Pons (tissue), 1 donor: ENCODE results near the gene NF1.
"Not testable (repeated sequence)": the region's sequence is repeated elsewhere in the genome, so short reads cannot be mapped to it uniquely, and the experiment has no call there.

Experiments used
- DNase-seq: peaks from one replicate; pipeline ENCODE4 v3.0.0-alpha.2; 2016; ENCODE audit warnings: low spot score

Gene NF1

GRCh38 chr17:31307640-31308039, 212.9 kb downstream of the NF1 start:
- DNase-seq = no peak

GRCh38 chr17:31308372-31309334, 213.9 kb downstream of the NF1 start:
- peak; percentile 58 for DNase-seq

- peak; percentile 64 for DNase-seq
Measured at GRCh38 chr17:31309556-31309955, 214.8 kb downstream of the NF1 start.

- DNase-seq = peak; percentile 51
Measured at GRCh38 chr17:31310260-31310659, 215.5 kb downstream of the NF1 start.

DNA sequence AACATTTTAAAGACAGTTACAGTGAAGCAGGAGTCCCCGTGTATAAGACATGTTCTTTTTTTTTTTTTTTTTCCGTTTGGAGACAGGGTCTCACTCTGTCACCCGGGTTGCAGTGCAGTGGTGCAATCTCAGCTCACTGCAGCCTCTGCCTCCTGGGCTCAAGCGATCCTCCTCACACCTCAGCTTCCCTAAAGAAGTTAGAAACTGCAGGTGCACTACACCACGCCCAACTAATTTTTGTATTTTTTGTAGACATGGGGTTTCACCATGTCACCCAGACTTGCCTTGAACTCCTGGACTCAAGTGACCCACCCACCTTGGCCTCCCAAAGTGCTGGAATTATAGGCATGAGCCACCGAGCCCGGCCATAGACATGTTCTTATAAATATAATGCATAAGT, 216.1 kb downstream of the NF1 start:
- no peak for DNase-seq

DNA sequence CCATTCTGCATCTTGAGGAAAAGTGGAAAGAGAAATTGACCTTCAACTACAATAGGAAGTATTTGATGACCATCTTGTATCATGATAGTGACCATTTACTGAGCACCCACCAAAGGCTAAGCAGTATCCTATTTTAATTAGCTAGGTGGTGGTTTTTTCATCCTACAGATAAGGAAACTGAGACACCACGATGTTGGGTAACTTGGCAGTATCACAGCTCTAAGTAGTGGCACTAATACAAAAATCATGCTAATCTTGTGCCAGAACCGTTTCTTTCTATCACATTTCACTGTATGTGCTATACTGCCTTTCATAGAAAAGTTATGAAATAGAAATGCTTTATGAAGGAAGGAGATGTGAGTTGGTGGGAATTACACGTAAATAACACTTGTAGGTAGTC, 216.7 kb downstream of the NF1 start:
- DNase-seq = no peak

DNA sequence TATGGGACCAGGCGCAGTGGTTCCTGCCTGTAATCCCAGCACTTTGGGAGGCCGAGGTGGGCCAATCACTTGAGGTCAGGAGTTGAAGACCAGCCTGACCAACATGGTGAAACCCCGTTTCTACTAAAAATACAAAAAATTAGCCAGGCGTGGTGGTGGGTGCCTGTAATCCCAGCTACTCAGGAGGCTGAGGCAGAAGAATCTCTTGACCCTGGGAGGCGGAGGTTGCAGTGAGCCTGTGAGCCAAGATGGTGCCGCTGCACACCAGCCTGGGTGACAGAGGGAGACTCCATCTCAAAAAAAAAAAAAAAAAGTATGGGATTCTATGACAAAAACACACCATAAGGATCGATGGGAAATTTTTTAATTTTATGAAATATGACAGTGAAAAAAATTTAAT, 217.4 kb downstream of the NF1 start:
- not testable (repeated sequence) for DNase-seq

- peak; percentile 55 for DNase-seq
Measured at GRCh38 chr17:31313982-31314781, 219.4 kb downstream of the NF1 start, which contains the start of gene EVI2B. Gene EVI2B, minus strand, starts transcription at chr17:31314054. Its CDS starts 8,445 bp downstream, at chr17:31305609.

- DNase-seq = no peak
Measured at GRCh38 chr17:31314782-31315100, 220.0 kb downstream of the NF1 start.

- DNase-seq = peak; percentile 97
Measured at GRCh38 chr17:31318298-31318801, 223.6 kb downstream of the NF1 start.

DNA sequence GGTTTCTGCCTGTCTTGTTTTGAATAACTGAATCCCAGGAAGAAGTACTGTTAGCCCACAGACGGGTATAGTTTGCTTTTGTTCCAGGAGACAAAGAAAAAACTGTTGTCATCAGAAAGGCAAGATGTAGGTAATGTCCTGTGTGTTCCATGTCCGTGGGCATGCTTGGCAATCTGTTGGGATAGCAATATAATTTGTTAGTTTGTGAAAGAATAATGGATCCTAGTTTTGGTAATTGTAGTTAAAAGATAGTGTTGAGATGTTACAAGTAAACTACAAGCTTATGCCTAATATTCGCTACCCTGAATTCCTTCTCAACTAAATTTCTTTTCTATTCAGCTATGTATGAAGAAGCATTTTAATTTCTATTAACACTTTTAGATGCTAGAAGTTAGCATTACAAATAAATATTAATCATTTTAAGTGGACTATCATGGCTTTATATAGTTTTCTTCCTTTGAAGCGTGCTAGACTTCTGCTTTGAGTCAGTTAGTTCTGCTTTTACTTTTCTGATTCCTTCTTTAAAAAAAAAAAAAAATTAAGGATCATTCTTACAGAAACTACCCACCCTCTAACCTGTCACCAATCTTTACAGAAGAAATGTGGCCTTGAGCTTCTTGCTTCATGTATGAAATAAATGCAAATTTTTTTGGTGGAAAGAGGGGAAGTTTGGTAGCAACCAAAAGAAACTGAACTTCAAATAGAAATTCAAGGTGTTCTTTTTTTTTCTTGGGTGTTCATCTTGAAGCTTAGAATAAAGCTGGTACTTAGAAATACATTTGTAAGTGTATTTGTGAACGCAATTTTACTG, 224.3 kb downstream of the NF1 start:
- DNase-seq = peak; percentile 85

- peak; percentile 64 for DNase-seq
Measured at GRCh38 chr17:31320241-31320640, 225.5 kb downstream of the NF1 start.

GRCh38 chr17:31320791-31321190, 226.0 kb downstream of the NF1 start:
- peak; percentile 91 for DNase-seq

- DNase-seq = peak; percentile 97
Measured at GRCh38 chr17:31321481-31321880, 226.7 kb downstream of the NF1 start, which contains the start of gene EVI2A. Gene EVI2A, minus strand, starts transcription at chr17:31321622. Its CDS starts 2,609 bp downstream, at chr17:31319013.

GRCh38 chr17:31321966-31322365, 227.2 kb downstream of the NF1 start:
- no peak for DNase-seq

GRCh38 chr17:31323551-31323950, 228.8 kb downstream of the NF1 start:
- no peak for DNase-seq

- no peak for DNase-seq
Measured at GRCh38 chr17:31327534-31328159, 232.9 kb downstream of the NF1 start.

- no peak for DNase-seq
Measured at GRCh38 chr17:31328160-31328535, 233.4 kb downstream of the NF1 start.

- no peak for DNase-seq
Measured at GRCh38 chr17:31329221-31329620, 234.4 kb downstream of the NF1 start.

- DNase-seq = peak; percentile 42
Measured at GRCh38 chr17:31339906-31340661, 245.3 kb downstream of the NF1 start.
